GM12878 (cell line): ENCODE data around the gene FLAD1. TPM values are rescaled to one million over a fixed set of nuclear protein-coding genes. Genes with fewer than 3 reads are reported as not detected.

Source experiments
- BMI1 ChIP-seq: fragments of 450-650 bp; IDR thresholded peaks from 2 replicates; pipeline ENCODE4 v1.6.1; 2016; ENCODE audit warnings: mild to moderate bottlenecking, moderate library complexity, borderline replicate concordance
- BRCA1 ChIP-seq: IDR thresholded peaks from 2 replicates; pipeline ENCODE4 v1.6.1; 2011; ENCODE audit warnings: low read depth, low read length, improper control_type of control experiment
- CHD2 ChIP-seq: IDR thresholded peaks from 2 replicates; pipeline ENCODE4 v1.6.1; 2011; ENCODE audit warnings: low read depth, low read length, improper control_type of control experiment, borderline replicate concordance
- EP300 ChIP-seq, 2 experiments: fragments of 150-350 bp in 1 of 2; IDR thresholded peaks; 2 replicates each; pipeline ENCODE4 v1.6.1; 2011 to 2012; ENCODE audit warnings: low read depth in 2 of 2, low read length in 2 of 2, borderline replicate concordance in 1 of 2, improper control_type of control experiment in 1 of 2, inconsistent platforms in 1 of 2; ENCODE audit not compliant: control insufficient read depth in 1 of 2
- HDAC6 ChIP-seq: fragments of 200-600 bp; sonication (generic); IDR thresholded peaks from one replicate; pipeline ENCODE4 v1.8.0; 2017; ENCODE audit warnings: antibody characterized with exemption; ENCODE audit not compliant: unreplicated experiment
- HDGF ChIP-seq: fragments of 450-650 bp; IDR thresholded peaks from 2 replicates; pipeline ENCODE4 v1.6.1; 2016; ENCODE audit warnings: antibody characterized with exemption
- JUND ChIP-seq: IDR thresholded peaks from 2 replicates; pipeline ENCODE4 v1.6.1; 2012; ENCODE audit warnings: low read depth, mild to moderate bottlenecking, low read length, improper control_type of control experiment, moderate library complexity
- MEF2A ChIP-seq: IDR thresholded peaks from 2 replicates; pipeline ENCODE4 v1.6.1; 2011; ENCODE audit warnings: low read depth, mild to moderate bottlenecking, low read length, moderate library complexity; ENCODE audit not compliant: insufficient read depth
- NRF1 ChIP-seq: conservative IDR thresholded peaks from 2 replicates; pipeline ENCODE4 v1.6.1; 2011; ENCODE audit warnings: mild to moderate bottlenecking, low read depth, low read length, improper control_type of control experiment
- PML ChIP-seq: IDR thresholded peaks from 2 replicates; pipeline ENCODE4 v1.6.1; 2012; ENCODE audit warnings: low read length, inconsistent platforms
- RAD21 ChIP-seq: IDR thresholded peaks from 2 replicates; pipeline ENCODE4 v1.6.1; 2011; ENCODE audit warnings: mild to moderate bottlenecking, low read depth, low read length, moderate library complexity; ENCODE audit not compliant: insufficient read depth
- RAD51 ChIP-seq: fragments of 450-650 bp; IDR thresholded peaks from 2 replicates; pipeline ENCODE4 v1.6.1; 2016; ENCODE audit warnings: moderate library complexity, mild to moderate bottlenecking, inconsistent platforms
- RCOR1 ChIP-seq: conservative IDR thresholded peaks from 2 replicates; pipeline ENCODE4 v1.6.1; 2012; ENCODE audit warnings: low read depth, low read length, improper control_type of control experiment
- RELA ChIP-seq: fragments of 450-650 bp; IDR thresholded peaks from 2 replicates; pipeline ENCODE4 v1.8.0; 2014; ENCODE audit warnings: borderline replicate concordance; ENCODE audit not compliant: partially characterized antibody
- SMC3 ChIP-seq: IDR thresholded peaks from 2 replicates; pipeline ENCODE4 v1.6.1; 2011; ENCODE audit warnings: low read length, improper control_type of control experiment, borderline replicate concordance
- SPI1 ChIP-seq: IDR thresholded peaks from 2 replicates; pipeline ENCODE4 v1.6.1; 2011; ENCODE audit warnings: low read depth, mild to moderate bottlenecking, low read length, moderate library complexity, borderline replicate concordance; ENCODE audit not compliant: insufficient read depth
- TCF12 ChIP-seq: IDR thresholded peaks from 2 replicates; pipeline ENCODE4 v1.6.1; 2011; ENCODE audit warnings: low read depth, mild to moderate bottlenecking, low read length
- ZNF24 ChIP-seq: fragments of 450-650 bp; IDR thresholded peaks from 2 replicates; pipeline ENCODE4 v1.6.1; 2017; ENCODE audit warnings: antibody characterized with exemption, mild to moderate bottlenecking
- ZSCAN29 ChIP-seq: fragments of 450-650 bp; IDR thresholded peaks from 2 replicates; pipeline ENCODE4 v1.6.1; 2017; ENCODE audit warnings: mild to moderate bottlenecking, moderate library complexity
- polyA plus RNA-seq, 11 experiments: library from polyadenylated mRNA; depleted of rRNA in 4 of 11; unstranded in 6 of 11; stranded (reverse) in 5 of 11; fragments of >200 nt; fragmentation: Nextera tagmentation in 4 of 11; fragmentation: Illumina TruSeq in 1 of 11; extraction: Ambion mirVana in 4 of 11; extraction: Trizol in 1 of 11; gene quantifications; 1 replicate in 1 of 11; 2 replicates in 10 of 11; pipeline versions ENCODE4 v1.2.1 to v1.2.3, GENCODE V29; 2011 to 2016; ENCODE audit warnings: inconsistent platforms in 2 of 11, missing spikeins in 2 of 11, low read depth in 1 of 11
- total RNA-seq, 4 experiments: library from RNA; depleted of rRNA in 3 of 4; stranded (reverse); fragments of >200 nt in 3 of 4; fragmentation: Illumina TruSeq in 1 of 4; extraction: Trizol in 1 of 4; gene quantifications; 2 replicates each; pipeline versions ENCODE4 v1.2.1 to v1.2.3, GENCODE V29; 2013 to 2021
- TF ChIP-seq, protein P1 (sequence below): fragments of 450-650 bp; formaldehyde crosslinking; IDR thresholded peaks from 2 replicates; pipeline ENCODE4 v1.5.0; 2022; ENCODE audit warnings: mild to moderate bottlenecking, missing genetic modification characterization
- TF ChIP-seq, protein P2 (sequence below): fragments of 450-650 bp; IDR thresholded peaks from 2 replicates; pipeline ENCODE4 v1.6.1; 2018; ENCODE audit warnings: borderline replicate concordance, mild to moderate bottlenecking; ENCODE audit not compliant: partially characterized antibody
- TF ChIP-seq, protein P3 (sequence below): fragments of 150-350 bp; IDR thresholded peaks from 2 replicates; pipeline ENCODE4 v1.6.1; 2014; ENCODE audit warnings: mild to moderate bottlenecking, low read depth, low read length
- TF ChIP-seq, protein P4 (sequence below): fragments of 450-650 bp; IDR thresholded peaks from 2 replicates; pipeline ENCODE4 v1.6.1; 2017; ENCODE audit warnings: borderline replicate concordance

Gene FLAD1
- total and polyA plus RNA-seq, 10 of the 15 experiments (the other 5 are each of a cell fraction or from before 2014, with no cell fraction given) = 22.9 to 93.4 (median 56.6) TPM

DNA sequence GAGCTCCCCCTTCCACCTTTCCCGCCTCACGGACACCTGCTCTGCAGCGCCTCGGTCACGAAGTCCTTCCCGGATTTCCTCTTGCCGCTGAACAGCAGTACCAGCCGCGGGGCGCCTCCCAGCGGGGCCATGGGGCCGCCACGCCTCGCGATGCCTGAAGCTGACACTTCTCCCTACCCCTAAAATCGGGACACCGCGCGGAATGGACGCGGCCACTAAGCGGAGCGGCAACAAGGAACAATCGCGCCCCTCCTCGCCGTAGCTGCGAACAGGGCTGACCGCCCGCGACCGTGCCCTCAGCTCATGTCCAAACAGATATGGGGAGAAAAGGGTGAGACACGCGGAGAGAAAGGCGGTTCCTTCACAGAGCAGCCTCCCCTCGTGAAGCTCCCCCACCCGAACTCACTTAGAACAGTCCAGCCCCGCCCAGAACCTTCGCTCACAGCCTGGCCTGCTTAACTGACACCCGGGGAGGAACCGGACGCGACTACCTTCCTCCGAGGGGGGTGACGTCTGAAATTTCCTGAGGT lies 46.5 kb upstream of the FLAD1 start, which contains the start of gene PMVK (continued):
- TF ChIP-seq, protein P1, sequence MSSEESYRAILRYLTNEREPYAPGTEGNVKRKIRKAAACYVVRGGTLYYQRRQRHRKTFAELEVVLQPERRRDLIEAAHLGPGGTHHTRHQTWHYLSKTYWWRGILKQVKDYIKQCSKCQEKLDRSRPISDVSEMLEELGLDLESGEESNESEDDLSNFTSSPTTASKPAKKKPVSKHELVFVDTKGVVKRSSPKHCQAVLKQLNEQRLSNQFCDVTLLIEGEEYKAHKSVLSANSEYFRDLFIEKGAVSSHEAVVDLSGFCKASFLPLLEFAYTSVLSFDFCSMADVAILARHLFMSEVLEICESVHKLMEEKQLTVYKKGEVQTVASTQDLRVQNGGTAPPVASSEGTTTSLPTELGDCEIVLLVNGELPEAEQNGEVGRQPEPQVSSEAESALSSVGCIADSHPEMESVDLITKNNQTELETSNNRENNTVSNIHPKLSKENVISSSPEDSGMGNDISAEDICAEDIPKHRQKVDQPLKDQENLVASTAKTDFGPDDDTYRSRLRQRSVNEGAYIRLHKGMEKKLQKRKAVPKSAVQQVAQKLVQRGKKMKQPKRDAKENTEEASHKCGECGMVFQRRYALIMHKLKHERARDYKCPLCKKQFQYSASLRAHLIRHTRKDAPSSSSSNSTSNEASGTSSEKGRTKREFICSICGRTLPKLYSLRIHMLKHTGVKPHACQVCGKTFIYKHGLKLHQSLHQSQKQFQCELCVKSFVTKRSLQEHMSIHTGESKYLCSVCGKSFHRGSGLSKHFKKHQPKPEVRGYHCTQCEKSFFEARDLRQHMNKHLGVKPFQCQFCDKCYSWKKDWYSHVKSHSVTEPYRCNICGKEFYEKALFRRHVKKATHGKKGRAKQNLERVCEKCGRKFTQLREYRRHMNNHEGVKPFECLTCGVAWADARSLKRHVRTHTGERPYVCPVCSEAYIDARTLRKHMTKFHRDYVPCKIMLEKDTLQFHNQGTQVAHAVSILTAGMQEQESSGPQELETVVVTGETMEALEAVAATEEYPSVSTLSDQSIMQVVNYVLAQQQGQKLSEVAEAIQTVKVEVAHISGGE (CRISPR knock-in tag) = no peak
- TF ChIP-seq RAD51 = no peak
- TF ChIP-seq MEF2A = peak; percentile 30; the same call in 1 of the 2 replicates
- TF ChIP-seq, protein P2, sequence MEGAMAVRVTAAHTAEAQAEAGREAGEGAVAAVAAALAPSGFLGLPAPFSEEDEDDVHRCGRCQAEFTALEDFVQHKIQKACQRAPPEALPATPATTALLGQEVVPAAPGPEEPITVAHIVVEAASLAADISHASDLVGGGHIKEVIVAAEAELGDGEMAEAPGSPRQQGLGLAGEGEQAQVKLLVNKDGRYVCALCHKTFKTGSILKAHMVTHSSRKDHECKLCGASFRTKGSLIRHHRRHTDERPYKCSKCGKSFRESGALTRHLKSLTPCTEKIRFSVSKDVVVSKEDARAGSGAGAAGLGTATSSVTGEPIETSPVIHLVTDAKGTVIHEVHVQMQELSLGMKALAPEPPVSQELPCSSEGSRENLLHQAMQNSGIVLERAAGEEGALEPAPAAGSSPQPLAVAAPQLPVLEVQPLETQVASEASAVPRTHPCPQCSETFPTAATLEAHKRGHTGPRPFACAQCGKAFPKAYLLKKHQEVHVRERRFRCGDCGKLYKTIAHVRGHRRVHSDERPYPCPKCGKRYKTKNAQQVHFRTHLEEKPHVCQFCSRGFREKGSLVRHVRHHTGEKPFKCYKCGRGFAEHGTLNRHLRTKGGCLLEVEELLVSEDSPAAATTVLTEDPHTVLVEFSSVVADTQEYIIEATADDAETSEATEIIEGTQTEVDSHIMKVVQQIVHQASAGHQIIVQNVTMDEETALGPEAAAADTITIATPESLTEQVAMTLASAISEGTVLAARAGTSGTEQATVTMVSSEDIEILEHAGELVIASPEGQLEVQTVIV = peak; percentile 91
- no peak for TF ChIP-seq NRF1
- TF ChIP-seq SMC3 = no peak
- TF ChIP-seq TCF12 = peak; percentile 64; the same call in 1 of the 2 replicates
- TF ChIP-seq SPI1 = no peak
- TF ChIP-seq HDGF = no peak
- TF ChIP-seq, protein P3, sequence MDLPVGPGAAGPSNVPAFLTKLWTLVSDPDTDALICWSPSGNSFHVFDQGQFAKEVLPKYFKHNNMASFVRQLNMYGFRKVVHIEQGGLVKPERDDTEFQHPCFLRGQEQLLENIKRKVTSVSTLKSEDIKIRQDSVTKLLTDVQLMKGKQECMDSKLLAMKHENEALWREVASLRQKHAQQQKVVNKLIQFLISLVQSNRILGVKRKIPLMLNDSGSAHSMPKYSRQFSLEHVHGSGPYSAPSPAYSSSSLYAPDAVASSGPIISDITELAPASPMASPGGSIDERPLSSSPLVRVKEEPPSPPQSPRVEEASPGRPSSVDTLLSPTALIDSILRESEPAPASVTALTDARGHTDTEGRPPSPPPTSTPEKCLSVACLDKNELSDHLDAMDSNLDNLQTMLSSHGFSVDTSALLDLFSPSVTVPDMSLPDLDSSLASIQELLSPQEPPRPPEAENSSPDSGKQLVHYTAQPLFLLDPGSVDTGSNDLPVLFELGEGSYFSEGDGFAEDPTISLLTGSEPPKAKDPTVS = peak; percentile 92
- TF ChIP-seq HDAC6 = no peak
- peak; percentile 85 for TF ChIP-seq JUND
- TF ChIP-seq ZSCAN29 = no peak
- TF ChIP-seq, protein P4, sequence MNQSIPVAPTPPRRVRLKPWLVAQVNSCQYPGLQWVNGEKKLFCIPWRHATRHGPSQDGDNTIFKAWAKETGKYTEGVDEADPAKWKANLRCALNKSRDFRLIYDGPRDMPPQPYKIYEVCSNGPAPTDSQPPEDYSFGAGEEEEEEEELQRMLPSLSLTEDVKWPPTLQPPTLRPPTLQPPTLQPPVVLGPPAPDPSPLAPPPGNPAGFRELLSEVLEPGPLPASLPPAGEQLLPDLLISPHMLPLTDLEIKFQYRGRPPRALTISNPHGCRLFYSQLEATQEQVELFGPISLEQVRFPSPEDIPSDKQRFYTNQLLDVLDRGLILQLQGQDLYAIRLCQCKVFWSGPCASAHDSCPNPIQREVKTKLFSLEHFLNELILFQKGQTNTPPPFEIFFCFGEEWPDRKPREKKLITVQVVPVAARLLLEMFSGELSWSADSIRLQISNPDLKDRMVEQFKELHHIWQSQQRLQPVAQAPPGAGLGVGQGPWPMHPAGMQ = no peak
- TF ChIP-seq CHD2 = peak; percentile 93
- peak; percentile 78 for TF ChIP-seq RELA
- TF ChIP-seq PML = no peak
- peak; percentile 23 to 37; a peak in 3 of 4 replicates for TF ChIP-seq EP300 (IDR thresholded peaks at IDR 0.05; ENCODE audit: borderline replicate concordance in 1 of 2, control insufficient read depth in 1 of 2, low read depth in 2 of 2, low read length in 2 of 2)
- TF ChIP-seq BRCA1 = peak; percentile 45
- no peak for TF ChIP-seq RCOR1
- TF ChIP-seq ZNF24 = no peak
- TF ChIP-seq RAD21 = peak; percentile 7; the same call in 1 of the 2 replicates
- no peak for TF ChIP-seq BMI1
